ENCODE data around the gene AKTIP. TPM values are rescaled to one million over a fixed set of nuclear protein-coding genes. Genes with fewer than 3 reads are reported as not detected.
A peak's percentile ranks its signal among the peaks of the same experiment; 100 is the strongest.

AKTIP gene
- total and polyA plus RNA-seq, 9 of the 15 experiments (the other 6 are each of a cell fraction or from before 2014, with no cell fraction given), result 3.0 to 10.7 (median 4.4) TPM

DNA sequence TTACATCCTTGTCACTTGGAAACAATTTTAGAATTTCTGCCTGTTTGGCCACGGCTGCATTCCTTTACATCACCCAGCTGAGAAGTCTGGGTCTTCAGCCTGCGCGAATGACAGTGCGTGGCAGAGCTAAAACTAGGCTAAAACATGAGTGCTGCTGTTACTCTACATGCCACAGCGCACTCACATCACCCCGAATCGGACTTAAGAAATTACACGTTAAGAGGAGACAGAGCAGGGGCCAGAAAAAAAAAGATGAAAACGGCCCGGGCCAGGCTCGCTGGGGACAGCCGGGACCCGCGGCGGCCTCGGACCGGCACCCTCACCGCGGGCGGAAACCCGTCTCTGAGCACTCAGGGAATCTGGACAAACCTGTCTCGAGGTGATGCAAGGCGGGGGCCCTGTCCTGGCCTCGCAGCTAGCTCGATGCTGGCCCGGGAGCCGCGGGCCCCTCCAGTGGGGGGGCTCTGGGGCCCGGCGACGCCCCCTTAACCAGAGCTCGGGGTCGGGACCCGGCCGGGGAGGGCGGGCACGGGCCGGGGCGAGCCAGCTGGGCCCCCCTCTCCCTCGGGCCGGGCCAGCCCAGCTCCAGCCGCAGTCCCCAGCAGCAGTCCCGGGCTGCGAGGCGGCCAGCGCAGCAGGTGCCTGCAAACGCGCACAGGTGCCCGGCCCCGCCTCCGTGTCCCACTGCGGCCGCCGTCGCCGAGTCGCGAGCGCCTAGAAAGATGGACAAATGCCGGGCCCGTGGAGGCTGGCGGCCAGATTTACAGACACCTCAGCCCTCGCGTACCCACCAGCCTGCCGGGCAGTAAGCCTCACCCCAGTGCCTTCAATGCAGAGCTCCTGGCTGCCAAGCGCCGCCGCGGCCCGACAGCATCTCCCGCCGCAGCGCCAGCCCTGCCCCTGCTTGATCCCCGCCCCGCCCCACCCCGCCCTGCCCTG is at the start of gene AKTIP (continued):
- TF ChIP-seq, protein P1, sequence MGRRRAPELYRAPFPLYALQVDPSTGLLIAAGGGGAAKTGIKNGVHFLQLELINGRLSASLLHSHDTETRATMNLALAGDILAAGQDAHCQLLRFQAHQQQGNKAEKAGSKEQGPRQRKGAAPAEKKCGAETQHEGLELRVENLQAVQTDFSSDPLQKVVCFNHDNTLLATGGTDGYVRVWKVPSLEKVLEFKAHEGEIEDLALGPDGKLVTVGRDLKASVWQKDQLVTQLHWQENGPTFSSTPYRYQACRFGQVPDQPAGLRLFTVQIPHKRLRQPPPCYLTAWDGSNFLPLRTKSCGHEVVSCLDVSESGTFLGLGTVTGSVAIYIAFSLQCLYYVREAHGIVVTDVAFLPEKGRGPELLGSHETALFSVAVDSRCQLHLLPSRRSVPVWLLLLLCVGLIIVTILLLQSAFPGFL (CRISPR knock-in tag; IDR thresholded peaks at IDR 0.05), result no peak
- TF ChIP-seq ZNF239 (CRISPR knock-in tag; IDR thresholded peaks at IDR 0.05), result no peak
- TF ChIP-seq ZBTB1 (CRISPR knock-in tag; IDR thresholded peaks at IDR 0.05; ENCODE audit: borderline replicate concordance, low read depth), result no peak
- TF ChIP-seq ZEB2 (IDR thresholded peaks at IDR 0.05), result no peak
- no peak for TF ChIP-seq SRF (CRISPR knock-in tag; IDR thresholded peaks at IDR 0.05)
- peak; percentile 31; the same call in 1 of the 2 replicates for TF ChIP-seq PHF8 (IDR thresholded peaks at IDR 0.05; ENCODE audit: borderline replicate concordance, low read length)
- TF ChIP-seq GTF2E2 (tag; IDR thresholded peaks at IDR 0.05), result no peak
- TF ChIP-seq FOS (IDR thresholded peaks at IDR 0.05; ENCODE audit: extremely low read depth, insufficient read length), result no peak
- TF ChIP-seq MEF2A (IDR thresholded peaks at IDR 0.05; ENCODE audit: control insufficient read depth, low read depth, low read length), result no peak
- no peak for TF ChIP-seq BCL6 (CRISPR knock-in tag; IDR thresholded peaks at IDR 0.05)
- TF ChIP-seq, protein P2, sequence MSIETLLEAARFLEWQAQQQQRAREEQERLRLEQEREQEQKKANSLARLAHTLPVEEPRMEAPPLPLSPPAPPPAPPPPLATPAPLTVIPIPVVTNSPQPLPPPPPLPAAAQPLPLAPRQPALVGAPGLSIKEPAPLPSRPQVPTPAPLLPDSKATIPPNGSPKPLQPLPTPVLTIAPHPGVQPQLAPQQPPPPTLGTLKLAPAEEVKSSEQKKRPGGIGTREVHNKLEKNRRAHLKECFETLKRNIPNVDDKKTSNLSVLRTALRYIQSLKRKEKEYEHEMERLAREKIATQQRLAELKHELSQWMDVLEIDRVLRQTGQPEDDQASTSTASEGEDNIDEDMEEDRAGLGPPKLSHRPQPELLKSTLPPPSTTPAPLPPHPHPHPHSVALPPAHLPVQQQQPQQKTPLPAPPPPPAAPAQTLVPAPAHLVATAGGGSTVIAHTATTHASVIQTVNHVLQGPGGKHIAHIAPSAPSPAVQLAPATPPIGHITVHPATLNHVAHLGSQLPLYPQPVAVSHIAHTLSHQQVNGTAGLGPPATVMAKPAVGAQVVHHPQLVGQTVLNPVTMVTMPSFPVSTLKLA (conservative IDR thresholded peaks at IDR 0.05), result no peak
- no peak for TF ChIP-seq SAP30 (IDR thresholded peaks at IDR 0.05; ENCODE audit: borderline replicate concordance, insufficient read depth, low read depth, low read length, poor library complexity, severe bottlenecking)
- no peak for TF ChIP-seq ELF1 (tag; IDR thresholded peaks at IDR 0.05)
- no peak for TF ChIP-seq NR1H2 (CRISPR knock-in tag; IDR thresholded peaks at IDR 0.05)
- no peak for TF ChIP-seq SMARCA4 (IDR thresholded peaks at IDR 0.05)
- TF ChIP-seq RCOR1 (IDR thresholded peaks at IDR 0.05; ENCODE audit: borderline replicate concordance in 1 of 2, low read depth in 2 of 2, low read length in 2 of 2), result 0 out of 4 replicates have a peak, but pooled peaks of 1 of the 2 experiments have one; percentile 25
